Astrocyte (in vitro differentiated cells and primary cell): Measurements from ENCODE around the gene CPEB3. TPM values are rescaled to one million over a fixed set of nuclear protein-coding genes. Genes with fewer than 3 reads are reported as not detected.

ENCODE experiments used
- DNase-seq: peaks from one replicate; pipeline ENCODE4 v3.0.0-alpha.2; 2010; ENCODE audit warnings: low read depth
- FAIRE-seq: peaks from 2 replicates; lab custom pipeline; 2011; peaks lifted over from hg19 to GRCh38; lab: Jason Lieb, UNC
- H2AFZ ChIP-seq: 2 replicates; pipeline ENCODE4 v1.6.0; 2012; ENCODE audit warnings: low read depth, low read length, inconsistent platforms
- H3K27ac ChIP-seq: 2 replicates; pipeline ENCODE4 v1.5.1; 2011; ENCODE audit warnings: low read depth, low read length, inconsistent platforms
- H3K27me3 ChIP-seq: 2 replicates; pipeline ENCODE4 v1.6.0; 2011; ENCODE audit warnings: low read length, inconsistent platforms; ENCODE audit not compliant: insufficient read depth
- H3K36me3 ChIP-seq: 2 replicates; pipeline ENCODE4 v1.5.1; 2011; ENCODE audit warnings: low read length, inconsistent platforms; ENCODE audit not compliant: insufficient read depth
- H3K4me1 ChIP-seq: 2 replicates; pipeline ENCODE4 v1.5.1; 2011; ENCODE audit warnings: low read length, inconsistent platforms; ENCODE audit not compliant: insufficient read depth
- H3K4me2 ChIP-seq: 2 replicates; pipeline ENCODE4 v1.6.0; 2012; ENCODE audit warnings: low read length, inconsistent platforms
- H3K4me3 ChIP-seq: 2 replicates; pipeline ENCODE4 v1.5.1; 2011; ENCODE audit warnings: low read depth, mild to moderate bottlenecking, low read length, inconsistent platforms; ENCODE audit not compliant: insufficient read depth
- H3K79me2 ChIP-seq: 2 replicates; pipeline ENCODE4 v1.6.0; 2012; ENCODE audit warnings: mild to moderate bottlenecking, low read length, inconsistent platforms; ENCODE audit not compliant: insufficient read depth
- H3K9ac ChIP-seq: 2 replicates; pipeline ENCODE4 v1.6.0; 2012; ENCODE audit warnings: mild to moderate bottlenecking, low read length, inconsistent platforms
- H3K9me3 ChIP-seq: 2 replicates; pipeline ENCODE4 v1.5.1; 2012; ENCODE audit warnings: low read depth, mild to moderate bottlenecking, low read length, inconsistent platforms; ENCODE audit not compliant: insufficient read depth
- H4K20me1 ChIP-seq: 2 replicates; pipeline ENCODE4 v1.6.0; 2012; ENCODE audit warnings: low read length, inconsistent platforms; ENCODE audit not compliant: insufficient read depth
- H3K27ac Mint-ChIP-seq: one replicate; pipeline ENCODE4 v1.8.0; 2021; ENCODE audit warnings: mild to moderate bottlenecking, mixed read lengths; ENCODE audit not compliant: unreplicated experiment
- H3K27me3 Mint-ChIP-seq: one replicate; pipeline ENCODE4 v1.8.0; 2021; ENCODE audit warnings: low read depth, mixed read lengths; ENCODE audit not compliant: unreplicated experiment
- H3K36me3 Mint-ChIP-seq: one replicate; pipeline ENCODE4 v1.8.0; 2021; ENCODE audit warnings: low read depth, mixed read lengths; ENCODE audit not compliant: unreplicated experiment
- H3K4me1 Mint-ChIP-seq: one replicate; pipeline ENCODE4 v1.8.0; 2021; ENCODE audit warnings: low read depth, mixed read lengths; ENCODE audit not compliant: unreplicated experiment
- H3K4me3 Mint-ChIP-seq: one replicate; pipeline ENCODE4 v1.8.0; 2021; ENCODE audit warnings: mild to moderate bottlenecking, moderate library complexity, mixed read lengths; ENCODE audit not compliant: unreplicated experiment
- H3K9me3 Mint-ChIP-seq: one replicate; pipeline ENCODE4 v1.8.0; 2021; ENCODE audit warnings: mild to moderate bottlenecking, mixed read lengths; ENCODE audit not compliant: unreplicated experiment
- CTCF ChIP-seq: IDR thresholded peaks from 2 replicates; pipeline ENCODE4 v1.5.1; 2011; ENCODE audit warnings: low read depth, mild to moderate bottlenecking, inconsistent platforms, low read length, moderate library complexity; ENCODE audit not compliant: insufficient read depth
- EZH2 ChIP-seq: IDR thresholded peaks from 2 replicates; pipeline ENCODE4 v1.6.1; 2012; ENCODE audit warnings: mild to moderate bottlenecking, low read length, inconsistent platforms; ENCODE audit not compliant: insufficient read depth
- total RNA-seq: library from RNA; stranded (reverse); gene quantifications from 2 replicates; pipeline ENCODE4 v1.2.1, GENCODE V29; 2021

The CPEB3 gene
- total RNA-seq, 1 donor from 2014 or later, result 1.6 TPM

DNA sequence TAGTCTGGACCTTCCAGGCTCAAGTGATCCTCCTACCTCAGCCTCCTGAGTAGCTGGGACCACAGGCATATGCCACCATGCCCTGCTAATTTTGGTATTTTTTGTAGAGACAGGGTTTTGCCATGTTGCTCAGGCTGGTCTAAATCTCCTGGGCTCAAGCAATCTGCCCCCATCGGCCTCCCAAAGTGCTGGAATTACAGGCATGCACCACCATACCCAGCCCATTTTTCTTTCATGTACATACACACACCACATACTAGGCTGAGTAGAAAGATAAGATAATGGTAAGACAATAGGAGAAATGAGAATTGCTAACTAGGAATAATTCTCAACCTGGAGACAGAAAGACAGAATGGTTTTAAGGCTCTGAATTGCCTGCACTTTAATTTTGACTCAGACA, 83.8 kb downstream of the CPEB3 start:
- Histone ChIP-seq H3K36me3 (no peaks in the 10 kb centered on the region), H3K4me2 (no peak overlapping the region), H3K9me3 (no peaks in the 10 kb centered on the region), H3K27ac (no peak overlapping the region), H3K9ac (no peak overlapping the region), H3K4me3 (no peak overlapping the region), H3K4me1 (no peaks in the 10 kb centered on the region), H3K27me3 (no peaks in the 10 kb centered on the region), H4K20me1 (no peaks in the 10 kb centered on the region), H2AFZ (no peak overlapping the region), H3K79me2 (no peaks in the 10 kb centered on the region)
- no peaks in the 10 kb centered on the region for H3K36me3 Mint-ChIP-seq
- no peak overlapping the region for H3K4me3 Mint-ChIP-seq
- H3K4me1 Mint-ChIP-seq, result peaks cover 2% of the 10 kb centered on the region
- H3K27me3 Mint-ChIP-seq, result no peaks in the 10 kb centered on the region
- H3K9me3 Mint-ChIP-seq, result no peaks in the 10 kb centered on the region
- H3K27ac Mint-ChIP-seq, result no peak overlapping the region
- FAIRE-seq, result no peak
- TF ChIP-seq EZH2, result no peak
- no peak for TF ChIP-seq CTCF
- DNase-seq, result no peak

DNA sequence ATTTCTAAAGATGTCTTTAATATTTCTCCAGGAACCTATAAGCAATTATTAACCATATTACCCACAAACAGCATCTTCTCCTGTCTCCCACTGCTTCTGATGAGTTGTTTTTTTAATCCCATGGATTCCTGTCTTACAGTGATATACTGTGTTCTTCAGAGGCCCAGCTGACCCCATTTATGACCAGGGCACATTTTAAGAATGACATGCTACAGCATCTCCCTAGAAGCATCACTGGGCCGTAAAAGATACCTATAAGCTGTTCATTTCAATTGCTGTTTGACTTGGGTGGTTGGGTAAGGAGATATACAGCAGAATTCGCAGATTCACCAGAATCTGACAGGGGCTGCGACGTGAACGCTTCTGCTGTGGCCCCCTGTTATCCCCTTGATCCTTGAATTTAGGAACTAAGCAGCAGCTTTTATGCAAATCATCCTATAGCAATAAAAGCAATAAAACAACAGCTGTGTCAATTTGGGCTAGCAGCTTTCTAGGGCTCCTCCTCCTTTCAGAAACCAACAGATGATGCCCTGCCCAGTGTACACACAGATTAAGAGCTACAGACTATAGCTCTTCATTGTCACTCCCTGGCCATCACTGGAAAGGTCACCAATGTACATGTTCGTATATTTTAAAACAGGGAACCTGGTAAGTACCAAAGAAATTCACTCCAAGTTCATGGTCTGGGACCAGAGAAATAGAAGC, 86.8 kb downstream of the CPEB3 start:
- DNase-seq, result no peak
- Histone ChIP-seq H3K27me3 (no peaks in the 10 kb centered on the region), H4K20me1 (no peaks in the 10 kb centered on the region), H3K4me2 (no peak overlapping the region), H3K27ac (no peak overlapping the region), H3K4me1 (no peaks in the 10 kb centered on the region), H2AFZ (no peak overlapping the region), H3K79me2 (no peaks in the 10 kb centered on the region), H3K4me3 (no peak overlapping the region), H3K9ac (no peak overlapping the region), H3K9me3 (no peaks in the 10 kb centered on the region), H3K36me3 (no peaks in the 10 kb centered on the region)
- no peaks in the 10 kb centered on the region for H3K36me3 Mint-ChIP-seq
- no peaks in the 10 kb centered on the region for H3K4me1 Mint-ChIP-seq
- H3K27me3 Mint-ChIP-seq, result no peaks in the 10 kb centered on the region
- H3K4me3 Mint-ChIP-seq, result no peak overlapping the region
- TF ChIP-seq EZH2, result no peak
- TF ChIP-seq CTCF, result no peak
- H3K27ac Mint-ChIP-seq, result no peak overlapping the region
- no peaks in the 10 kb centered on the region for H3K9me3 Mint-ChIP-seq
- no peak for FAIRE-seq

DNA sequence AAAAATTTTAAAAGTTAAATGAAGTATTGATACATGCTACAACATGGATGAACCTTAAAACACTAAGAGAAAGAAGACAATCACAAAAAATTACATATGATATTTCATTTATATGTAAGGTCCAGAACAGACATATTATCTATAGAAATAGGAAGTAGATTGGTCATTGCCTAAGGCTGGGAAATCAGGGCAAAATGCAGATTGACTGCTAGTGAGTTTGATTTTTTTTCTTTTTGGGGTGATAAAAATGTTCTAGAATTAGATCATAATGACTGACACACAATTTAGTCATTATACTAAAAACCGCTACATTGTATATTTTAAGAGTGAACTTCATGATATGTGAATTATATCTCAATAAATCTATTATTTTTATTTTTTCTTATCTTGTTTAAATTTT, 88.3 kb downstream of the CPEB3 start:
- H3K36me3 ChIP-seq, result no peaks in the 10 kb centered on the region
- Mint-ChIP-seq H3K4me3 (no peak overlapping the region), H3K36me3 (no peaks in the 10 kb centered on the region), H3K27ac (no peak overlapping the region), H3K4me1 (no peaks in the 10 kb centered on the region), H3K27me3 (no peaks in the 10 kb centered on the region), H3K9me3 (no peaks in the 10 kb centered on the region)
- H3K79me2 ChIP-seq, result no peaks in the 10 kb centered on the region
- H3K9me3 ChIP-seq, result no peaks in the 10 kb centered on the region
- H3K4me2 ChIP-seq, result no peak overlapping the region
- TF ChIP-seq EZH2 (no peak), CTCF (no peak)
- H4K20me1 ChIP-seq, result peaks cover 6% of the 10 kb centered on the region
- no peak for DNase-seq
- no peak for FAIRE-seq
- H2AFZ ChIP-seq, result no peak overlapping the region
- H3K27me3 ChIP-seq, result no peaks in the 10 kb centered on the region
- H3K27ac ChIP-seq, result no peak overlapping the region
- no peaks in the 10 kb centered on the region for H3K4me1 ChIP-seq
- no peak overlapping the region for H3K9ac ChIP-seq
- H3K4me3 ChIP-seq, result no peak overlapping the region
